Esophagus muscularis mucosa (tissue), 4 donors: ENCODE results near the gene TDRD5. TPM values are rescaled to one million over a fixed set of nuclear protein-coding genes. Genes with fewer than 3 reads are reported as not detected.

Experiments
- DNase-seq: peaks from one replicate; pipeline ENCODE4 v3.0.0-alpha.2; 2017; ENCODE audit errors: extremely low spot score
- H3K27ac ChIP-seq, 4 donors: fragments of 200-600 bp; sonication (generic); replicated peaks in 1 of 4; 1 replicate in 3 of 4; 2 replicates in 1 of 4; pipeline ENCODE4 v1.5.1; 2016 to 2019; ENCODE audit warnings: mild to moderate bottlenecking in 1 of 4
- H3K27me3 ChIP-seq, 4 donors: fragments of 200-600 bp; sonication (generic); one replicate each; pipeline versions ENCODE4 v1.5.1 to v1.6.0; 2016 to 2019
- H3K36me3 ChIP-seq, 4 donors: fragments of 200-600 bp; sonication (generic); one replicate each; pipeline ENCODE4 v1.5.1; 2016 to 2019
- H3K4me1 ChIP-seq, 4 donors: fragments of 200-600 bp; sonication (generic); one replicate each; pipeline ENCODE4 v1.5.1; 2016 to 2019
- H3K4me3 ChIP-seq, 4 donors: fragments of 200-600 bp; sonication (generic); 1 replicate in 2 of 4; 2 replicates in 2 of 4; pipeline ENCODE4 v1.5.1; 2016 to 2019; ENCODE audit warnings: mild to moderate bottlenecking in 4 of 4, moderate library complexity in 1 of 4
- H3K9me3 ChIP-seq, 4 donors: fragments of 200-600 bp; sonication (generic); 1 replicate in 3 of 4; 2 replicates in 1 of 4; pipeline ENCODE4 v1.5.1; 2016 to 2019
- EP300 ChIP-seq: sonication (generic); formaldehyde crosslinking; IDR thresholded peaks from one replicate; pipeline ENCODE4 v1.6.1; 2017; ENCODE audit warnings: antibody characterized with exemption
- POLR2A ChIP-seq: fragments of 450-650 bp; IDR thresholded peaks from one replicate; pipeline ENCODE4 v1.6.1; 2017; ENCODE audit warnings: antibody characterized with exemption, moderate library complexity, mild to moderate bottlenecking, low read depth
- POLR2AphosphoS5 ChIP-seq, 2 donors: sonication (generic); formaldehyde crosslinking; IDR thresholded peaks; one replicate each; pipeline ENCODE4 v1.6.1; 2017; ENCODE audit warnings: antibody characterized with exemption in 2 of 2
- WGBS: methylation state at CpG from one replicate; pipeline ENCODE4 v1.1.5; 2018; 5-methylcytosine and 5-hydroxymethylcytosine counted together
- intact Hi-C: fragments of 100-400 bp; cut with DNase I; formaldehyde crosslinking; loops from one replicate; pipeline ENCODE4 v1.15.1; 2023
- total RNA-seq, 4 donors: library from RNA; depleted of rRNA; stranded (reverse); fragments of >200 nt; gene quantifications; one replicate each; pipeline versions ENCODE4 v1.1.0 to v1.2.1, GENCODE V29; 2016
- TF ChIP-seq, protein P1 (sequence below), 3 experiments: fragments of 200-600 bp in 2 of 3; fragments of 450-650 bp in 1 of 3; sonication (generic) in 2 of 3; IDR thresholded peaks; one replicate each; pipeline ENCODE4 v1.5.1; 2017 to 2019; ENCODE audit warnings: antibody characterized with exemption in 3 of 3, mild to moderate bottlenecking in 2 of 3, moderate library complexity in 1 of 3

The TDRD5 gene
- total RNA-seq, 4 donors from 2014 or later = 0.06 to 0.17 TPM; not detected in 2

GRCh38 chr1:179587336-179587735 lies 4.3 kb upstream of the TDRD5 start:
- TF ChIP-seq, protein P1, sequence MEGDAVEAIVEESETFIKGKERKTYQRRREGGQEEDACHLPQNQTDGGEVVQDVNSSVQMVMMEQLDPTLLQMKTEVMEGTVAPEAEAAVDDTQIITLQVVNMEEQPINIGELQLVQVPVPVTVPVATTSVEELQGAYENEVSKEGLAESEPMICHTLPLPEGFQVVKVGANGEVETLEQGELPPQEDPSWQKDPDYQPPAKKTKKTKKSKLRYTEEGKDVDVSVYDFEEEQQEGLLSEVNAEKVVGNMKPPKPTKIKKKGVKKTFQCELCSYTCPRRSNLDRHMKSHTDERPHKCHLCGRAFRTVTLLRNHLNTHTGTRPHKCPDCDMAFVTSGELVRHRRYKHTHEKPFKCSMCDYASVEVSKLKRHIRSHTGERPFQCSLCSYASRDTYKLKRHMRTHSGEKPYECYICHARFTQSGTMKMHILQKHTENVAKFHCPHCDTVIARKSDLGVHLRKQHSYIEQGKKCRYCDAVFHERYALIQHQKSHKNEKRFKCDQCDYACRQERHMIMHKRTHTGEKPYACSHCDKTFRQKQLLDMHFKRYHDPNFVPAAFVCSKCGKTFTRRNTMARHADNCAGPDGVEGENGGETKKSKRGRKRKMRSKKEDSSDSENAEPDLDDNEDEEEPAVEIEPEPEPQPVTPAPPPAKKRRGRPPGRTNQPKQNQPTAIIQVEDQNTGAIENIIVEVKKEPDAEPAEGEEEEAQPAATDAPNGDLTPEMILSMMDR (IDR thresholded peaks at IDR 0.05) = no peak
- TF ChIP-seq EP300 (no peak), POLR2AphosphoS5 (IDR thresholded peaks at IDR 0.05) (no peak), POLR2A (no peak)
- WGBS = 95% methylated on average over 5 of the region's 6 CpGs
- intact Hi-C loops = no loop called here

GRCh38 chr1:179588425-179589024 lies 3.1 kb upstream of the TDRD5 start:
- H3K27me3 ChIP-seq = peaks cover 0 to 38% (median 14%) of the 10 kb centered on the region in 4 donors
- peaks cover 7 to 23% (median 22%) of the 10 kb centered on the region in 4 donors for H3K4me1 ChIP-seq
- no peak for DNase-seq
- 91% methylated on average over 8 of the region's 18 CpGs for whole genome bisulfite sequencing
- no peak overlapping the region for H3K4me3 ChIP-seq
- H3K9me3 ChIP-seq = no peaks in the 10 kb centered on the region
- H3K27ac ChIP-seq = no peak overlapping the region
- intact Hi-C loops = no loop called here
- H3K36me3 ChIP-seq = no peaks in the 10 kb centered on the region
- TF ChIP-seq POLR2AphosphoS5 (IDR thresholded peaks at IDR 0.05) (no peak), EP300 (no peak), POLR2A (no peak)
- TF ChIP-seq, protein P1 (IDR thresholded peaks at IDR 0.05) = no peak

More at GRCh38 chr1:179587336-179587735, 4.3 kb upstream of the TDRD5 start:
- H3K27ac ChIP-seq = no peak overlapping the region
- no peaks in the 10 kb centered on the region for H3K36me3 ChIP-seq
- H3K4me3 ChIP-seq = no peak overlapping the region
- DNase-seq = no peak
- H3K4me1 ChIP-seq = peaks cover 7 to 23% (median 22%) of the 10 kb centered on the region in 4 donors
- no peaks in the 10 kb centered on the region for H3K9me3 ChIP-seq
- H3K27me3 ChIP-seq = peaks cover 0 to 26% (median 13%) of the 10 kb centered on the region in 4 donors

- Histone ChIP-seq H3K36me3 (no peaks in the 10 kb centered on the region), H3K4me3 (no peak overlapping the region), H3K9me3 (no peaks in the 10 kb centered on the region), H3K27me3 (peaks cover 0 to 43% (median 14%) of the 10 kb centered on the region in 4 donors), H3K4me1 (peaks cover 7 to 23% (median 22%) of the 10 kb centered on the region in 4 donors), H3K27ac (no peak overlapping the region)
- TF ChIP-seq POLR2AphosphoS5 (IDR thresholded peaks at IDR 0.05) (no peak), EP300 (no peak), POLR2A (no peak)
- TF ChIP-seq, protein P1 (IDR thresholded peaks at IDR 0.05) = no peak
- WGBS = 76% methylated on average over 4 of the region's 4 CpGs
- no peak for DNase-seq
- intact Hi-C loops = no loop called here
These were observed 2.1 kb upstream of the TDRD5 start for GRCh38 chr1:179589509-179589908.

DNA sequence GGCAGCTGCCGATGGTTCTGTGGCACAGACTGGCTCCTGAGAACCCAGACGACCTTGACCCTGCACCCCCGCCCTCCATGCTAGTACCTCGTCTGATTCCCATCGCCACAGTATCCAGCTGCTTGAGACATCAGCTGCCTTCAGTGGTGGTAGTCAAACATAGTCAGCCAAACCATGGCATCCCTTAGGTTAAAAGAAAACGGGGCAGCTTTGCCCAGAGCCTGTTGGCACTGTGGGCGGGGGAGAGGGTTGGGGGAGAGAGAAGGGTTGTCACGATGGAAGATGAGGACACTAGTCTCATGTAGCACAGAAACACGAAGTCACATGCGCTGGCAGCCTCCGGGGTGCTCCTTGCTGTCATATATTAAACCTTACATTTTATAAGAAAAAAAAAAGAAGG lies 961 bp upstream of the TDRD5 start:
- Histone ChIP-seq H3K4me3 (no peak overlapping the region), H3K27me3 (peaks cover 0 to 46% (median 14%) of the 10 kb centered on the region in 4 donors), H3K27ac (no peak overlapping the region), H3K36me3 (no peaks in the 10 kb centered on the region), H3K9me3 (no peaks in the 10 kb centered on the region), H3K4me1 (peaks cover 7 to 20% (median 19%) of the 10 kb centered on the region in 4 donors)
- 78% methylated on average over 8 of the region's 11 CpGs for WGBS
- no peak for DNase-seq
- intact Hi-C loops = no loop called here
- TF ChIP-seq EP300 (no peak), POLR2A (no peak), POLR2AphosphoS5 (IDR thresholded peaks at IDR 0.05) (no peak)
- TF ChIP-seq, protein P1 (IDR thresholded peaks at IDR 0.05) = no peak

DNA sequence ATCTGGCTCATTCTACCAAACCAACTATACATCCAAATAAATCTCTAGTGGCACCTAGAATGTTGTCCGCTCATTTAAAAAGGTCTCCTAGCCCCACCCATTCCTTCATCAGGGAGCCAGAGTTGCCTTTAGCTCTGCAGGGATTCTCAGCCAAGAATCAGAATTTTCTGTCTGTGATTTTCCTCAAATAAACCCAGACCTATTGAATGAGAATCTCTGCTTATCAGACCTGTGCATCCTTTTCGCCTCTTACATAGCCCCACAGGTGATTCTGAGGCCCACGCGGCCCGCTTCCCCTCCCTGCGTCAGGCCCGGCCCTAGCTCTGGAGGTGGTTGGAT lies 410 bp upstream of the TDRD5 start:
- H3K9me3 ChIP-seq = no peaks in the 10 kb centered on the region
- no peak for DNase-seq
- TF ChIP-seq POLR2AphosphoS5 (IDR thresholded peaks at IDR 0.05) (no peak), EP300 (no peak), POLR2A (no peak)
- TF ChIP-seq, protein P1 (IDR thresholded peaks at IDR 0.05) = no peak
- peak overlapping the region; percentile 22 to 36 (median 30) for H3K4me3 ChIP-seq
- H3K27ac ChIP-seq = no peak overlapping the region
- 35% methylated on average over 7 of the region's 7 CpGs for WGBS
- peaks cover 6 to 15% (median 14%) of the 10 kb centered on the region in 4 donors for H3K4me1 ChIP-seq
- intact Hi-C loops = no loop called here
- H3K36me3 ChIP-seq = no peaks in the 10 kb centered on the region
- H3K27me3 ChIP-seq = peaks cover 0 to 44% (median 14%) of the 10 kb centered on the region in 4 donors
